ENCODE measurements around the gene APOE.

- no peak for TF ChIP-seq CTCF (IDR thresholded peaks at IDR 0.05)
- no peak for TF ChIP-seq POLR2A (IDR thresholded peaks at IDR 0.05)
- TF ChIP-seq POLR2AphosphoS5 (IDR thresholded peaks at IDR 0.05) = no peak
Measured at GRCh38 chr19:44886141-44886540, 19.5 kb upstream of the APOE start.
